HepG2 (cell line): ENCODE data around the gene STX1B. TPM values are rescaled to one million over a fixed set of nuclear protein-coding genes. Genes with fewer than 3 reads are reported as not detected.
A peak's percentile ranks its signal among the peaks of the same experiment; 100 is the strongest.

ENCODE experiments used
- ETV5 ChIP-seq: IDR thresholded peaks from 2 replicates; pipeline ENCODE4 v1.6.1; 2018; ENCODE audit warnings: missing biosample characterization, missing genetic modification reagents, inconsistent platforms, borderline replicate concordance
- HNF4A ChIP-seq: sonication (generic); formaldehyde crosslinking; IDR thresholded peaks from 2 replicates; pipeline ENCODE4 v1.4.0; 2020; ENCODE audit warnings: missing genetic modification reagents
- IKZF1 ChIP-seq: fragments of 450-650 bp; IDR thresholded peaks from 2 replicates; pipeline ENCODE4 v1.7.1; 2016
- MEIS2 ChIP-seq: sonication (generic); formaldehyde crosslinking; IDR thresholded peaks from 2 replicates; pipeline ENCODE4 v1.9.0; 2021; ENCODE audit warnings: mild to moderate bottlenecking, missing genetic modification reagents
- MTA1 ChIP-seq: sonication (generic); formaldehyde crosslinking; IDR thresholded peaks from 2 replicates; pipeline ENCODE4 v1.4.0; 2020; ENCODE audit warnings: missing genetic modification reagents, mild to moderate bottlenecking, borderline replicate concordance
- MYC ChIP-seq: sonication (generic); formaldehyde crosslinking; IDR thresholded peaks from 2 replicates; pipeline ENCODE4 v1.9.0; 2021; ENCODE audit warnings: missing genetic modification reagents, borderline replicate concordance
- RAD51 ChIP-seq: fragments of 450-650 bp; IDR thresholded peaks from 2 replicates; pipeline ENCODE4 v1.6.1; 2016; ENCODE audit warnings: borderline replicate concordance
- RFX3 ChIP-seq: IDR thresholded peaks from 2 replicates; pipeline ENCODE4 v1.6.1; 2016; ENCODE audit warnings: missing biosample characterization, missing genetic modification reagents
- SIN3A ChIP-seq: IDR thresholded peaks from 2 replicates; pipeline ENCODE4 v1.6.1; 2011; ENCODE audit warnings: low read depth, mild to moderate bottlenecking, control low read depth, low read length, borderline replicate concordance
- ZNF431 ChIP-seq: sonication (generic); formaldehyde crosslinking; IDR thresholded peaks from 2 replicates; pipeline ENCODE4 v1.9.0; 2022; ENCODE audit warnings: missing genetic modification reagents, low read depth, mild to moderate bottlenecking, borderline replicate concordance
- ZNF549 ChIP-seq: sonication (generic); formaldehyde crosslinking; IDR thresholded peaks from 2 replicates; pipeline ENCODE4 v1.5.0; 2020; ENCODE audit warnings: missing genetic modification reagents
- ZNF556 ChIP-seq: sonication (generic); formaldehyde crosslinking; IDR thresholded peaks from 2 replicates; pipeline ENCODE4 v1.4.0; 2020; ENCODE audit warnings: mild to moderate bottlenecking, missing genetic modification reagents, borderline replicate concordance
- polyA plus RNA-seq, 8 experiments: library from polyadenylated mRNA; depleted of rRNA in 3 of 8; stranded (reverse) in 7 of 8; unstranded in 1 of 8; fragments of >200 nt; fragmentation: Illumina TruSeq in 4 of 8; extraction: Trizol in 4 of 8; gene quantifications; 2 replicates each; pipeline versions ENCODE4 v1.2.1 to v1.2.3, GENCODE V29; 2011 to 2016; ENCODE audit warnings: low read depth in 4 of 8, missing spikeins in 1 of 8, mixed read lengths in 1 of 8; ENCODE audit not compliant: insufficient read depth in 1 of 8
- total RNA-seq, 5 experiments: library from RNA; depleted of rRNA; stranded (reverse); fragments of >200 nt; fragmentation: Illumina TruSeq; extraction: Trizol; gene quantifications; 2 replicates each; pipeline ENCODE4 v1.2.3, GENCODE V29; 2016; ENCODE audit warnings: low read depth in 1 of 5
- TF ChIP-seq, protein P1 (sequence below): IDR thresholded peaks from 2 replicates; pipeline ENCODE4 v1.6.1; 2012; ENCODE audit warnings: low read length, improper control_type of control experiment
- TF ChIP-seq, protein P2 (sequence below): IDR thresholded peaks from 2 replicates; pipeline ENCODE4 v1.6.1; 2016; ENCODE audit warnings: control low read depth
- TF ChIP-seq, protein P3 (sequence below): sonication (generic); formaldehyde crosslinking; IDR thresholded peaks from 2 replicates; pipeline ENCODE4 v1.4.0; 2020; ENCODE audit warnings: mild to moderate bottlenecking, missing genetic modification reagents
- TF ChIP-seq, protein P4 (sequence below): sonication (generic); formaldehyde crosslinking; IDR thresholded peaks from 2 replicates; pipeline ENCODE4 v1.5.1; 2020; ENCODE audit warnings: missing genetic modification reagents, mild to moderate bottlenecking, borderline replicate concordance
- TF ChIP-seq, protein P5 (sequence below): sonication (generic); formaldehyde crosslinking; IDR thresholded peaks from 2 replicates; pipeline ENCODE4 v1.5.0; 2020; ENCODE audit warnings: mild to moderate bottlenecking, missing genetic modification reagents, borderline replicate concordance

The STX1B gene
- total and polyA plus RNA-seq, 2 of the 13 experiments (the other 11 are each of a cell fraction or from before 2014, with no cell fraction given), result 2.1 to 3.0 TPM

DNA sequence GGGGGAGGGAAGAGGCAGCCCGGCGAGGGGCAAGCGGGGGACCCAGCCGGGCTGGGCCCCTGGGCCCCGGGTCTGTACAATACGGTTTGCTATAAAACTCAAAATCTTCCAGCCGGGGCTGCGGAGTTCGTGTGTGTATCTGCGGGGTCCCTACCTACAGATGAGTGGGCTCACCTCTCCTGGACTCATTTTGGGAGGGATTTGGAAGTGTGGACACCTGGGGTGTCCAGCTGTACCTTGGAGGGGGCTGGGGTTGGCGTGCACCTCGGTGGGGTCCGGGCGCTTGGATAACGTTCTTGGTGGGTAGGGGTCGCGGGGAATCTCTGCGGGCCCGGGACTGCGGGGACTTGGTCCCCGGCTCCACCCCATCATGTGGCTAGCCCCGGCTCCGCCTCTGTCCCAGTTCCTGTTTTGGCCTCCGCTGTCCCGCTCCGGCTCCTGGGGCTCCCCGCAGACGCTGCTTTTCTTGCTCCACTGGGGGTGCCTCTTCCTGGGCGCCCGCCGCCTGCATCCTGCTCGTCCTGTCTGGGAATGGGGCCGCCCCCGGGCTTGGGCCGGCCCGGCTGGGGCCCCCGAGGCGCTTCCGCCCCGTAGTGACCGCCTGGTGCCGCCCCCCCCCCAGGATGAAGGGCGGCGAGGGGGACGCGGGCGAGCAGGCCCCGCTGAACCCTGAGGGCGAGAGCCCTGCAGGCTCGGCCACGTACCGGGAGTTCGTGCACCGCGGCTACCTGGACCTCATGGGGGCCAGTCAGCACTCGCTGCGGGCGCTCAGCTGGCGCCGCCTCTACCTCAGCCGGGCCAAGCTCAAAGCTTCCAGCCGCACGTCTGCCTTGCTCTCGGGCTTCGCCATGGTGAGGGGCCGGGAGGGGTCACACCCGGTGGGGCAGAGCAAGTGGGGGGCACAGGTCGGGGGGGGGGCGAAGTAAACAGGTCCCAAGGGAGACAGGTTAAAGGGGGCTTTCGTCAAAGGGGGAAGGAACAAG, 61.5 kb downstream of the STX1B start, which contains the start of gene ORAI3 (continued):
- TF ChIP-seq ZNF549 (CRISPR knock-in tag) (no peak), RAD51 (no peak), IKZF1 (no peak), MTA1 (no peak), ZNF431 (no peak; the same call in 1 of the 2 replicates), HNF4A (CRISPR knock-in tag) (no peak), MYC (CRISPR knock-in tag) (peak; percentile 78; the same call in 1 of the 2 replicates), ZNF556 (CRISPR knock-in tag) (no peak), ETV5 (CRISPR knock-in tag) (peak; percentile 56; the same call in 1 of the 2 replicates), RFX3 (CRISPR knock-in tag) (no peak), MEIS2 (CRISPR knock-in tag) (no peak), SIN3A (peak; percentile 31; the same call in 1 of the 2 replicates)
- TF ChIP-seq, protein P1, sequence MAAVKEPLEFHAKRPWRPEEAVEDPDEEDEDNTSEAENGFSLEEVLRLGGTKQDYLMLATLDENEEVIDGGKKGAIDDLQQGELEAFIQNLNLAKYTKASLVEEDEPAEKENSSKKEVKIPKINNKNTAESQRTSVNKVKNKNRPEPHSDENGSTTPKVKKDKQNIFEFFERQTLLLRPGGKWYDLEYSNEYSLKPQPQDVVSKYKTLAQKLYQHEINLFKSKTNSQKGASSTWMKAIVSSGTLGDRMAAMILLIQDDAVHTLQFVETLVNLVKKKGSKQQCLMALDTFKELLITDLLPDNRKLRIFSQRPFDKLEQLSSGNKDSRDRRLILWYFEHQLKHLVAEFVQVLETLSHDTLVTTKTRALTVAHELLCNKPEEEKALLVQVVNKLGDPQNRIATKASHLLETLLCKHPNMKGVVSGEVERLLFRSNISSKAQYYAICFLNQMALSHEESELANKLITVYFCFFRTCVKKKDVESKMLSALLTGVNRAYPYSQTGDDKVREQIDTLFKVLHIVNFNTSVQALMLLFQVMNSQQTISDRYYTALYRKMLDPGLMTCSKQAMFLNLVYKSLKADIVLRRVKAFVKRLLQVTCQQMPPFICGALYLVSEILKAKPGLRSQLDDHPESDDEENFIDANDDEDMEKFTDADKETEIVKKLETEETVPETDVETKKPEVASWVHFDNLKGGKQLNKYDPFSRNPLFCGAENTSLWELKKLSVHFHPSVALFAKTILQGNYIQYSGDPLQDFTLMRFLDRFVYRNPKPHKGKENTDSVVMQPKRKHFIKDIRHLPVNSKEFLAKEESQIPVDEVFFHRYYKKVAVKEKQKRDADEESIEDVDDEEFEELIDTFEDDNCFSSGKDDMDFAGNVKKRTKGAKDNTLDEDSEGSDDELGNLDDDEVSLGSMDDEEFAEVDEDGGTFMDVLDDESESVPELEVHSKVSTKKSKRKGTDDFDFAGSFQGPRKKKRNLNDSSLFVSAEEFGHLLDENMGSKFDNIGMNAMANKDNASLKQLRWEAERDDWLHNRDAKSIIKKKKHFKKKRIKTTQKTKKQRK, result no peak
- TF ChIP-seq, protein P2, sequence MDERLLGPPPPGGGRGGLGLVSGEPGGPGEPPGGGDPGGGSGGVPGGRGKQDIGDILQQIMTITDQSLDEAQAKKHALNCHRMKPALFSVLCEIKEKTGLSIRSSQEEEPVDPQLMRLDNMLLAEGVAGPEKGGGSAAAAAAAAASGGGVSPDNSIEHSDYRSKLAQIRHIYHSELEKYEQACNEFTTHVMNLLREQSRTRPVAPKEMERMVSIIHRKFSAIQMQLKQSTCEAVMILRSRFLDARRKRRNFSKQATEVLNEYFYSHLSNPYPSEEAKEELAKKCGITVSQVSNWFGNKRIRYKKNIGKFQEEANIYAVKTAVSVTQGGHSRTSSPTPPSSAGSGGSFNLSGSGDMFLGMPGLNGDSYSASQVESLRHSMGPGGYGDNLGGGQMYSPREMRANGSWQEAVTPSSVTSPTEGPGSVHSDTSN (CRISPR knock-in tag), result no peak
- TF ChIP-seq, protein P3, sequence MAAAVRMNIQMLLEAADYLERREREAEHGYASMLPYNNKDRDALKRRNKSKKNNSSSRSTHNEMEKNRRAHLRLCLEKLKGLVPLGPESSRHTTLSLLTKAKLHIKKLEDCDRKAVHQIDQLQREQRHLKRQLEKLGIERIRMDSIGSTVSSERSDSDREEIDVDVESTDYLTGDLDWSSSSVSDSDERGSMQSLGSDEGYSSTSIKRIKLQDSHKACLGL (CRISPR knock-in tag), result no peak
- TF ChIP-seq, protein P4, sequence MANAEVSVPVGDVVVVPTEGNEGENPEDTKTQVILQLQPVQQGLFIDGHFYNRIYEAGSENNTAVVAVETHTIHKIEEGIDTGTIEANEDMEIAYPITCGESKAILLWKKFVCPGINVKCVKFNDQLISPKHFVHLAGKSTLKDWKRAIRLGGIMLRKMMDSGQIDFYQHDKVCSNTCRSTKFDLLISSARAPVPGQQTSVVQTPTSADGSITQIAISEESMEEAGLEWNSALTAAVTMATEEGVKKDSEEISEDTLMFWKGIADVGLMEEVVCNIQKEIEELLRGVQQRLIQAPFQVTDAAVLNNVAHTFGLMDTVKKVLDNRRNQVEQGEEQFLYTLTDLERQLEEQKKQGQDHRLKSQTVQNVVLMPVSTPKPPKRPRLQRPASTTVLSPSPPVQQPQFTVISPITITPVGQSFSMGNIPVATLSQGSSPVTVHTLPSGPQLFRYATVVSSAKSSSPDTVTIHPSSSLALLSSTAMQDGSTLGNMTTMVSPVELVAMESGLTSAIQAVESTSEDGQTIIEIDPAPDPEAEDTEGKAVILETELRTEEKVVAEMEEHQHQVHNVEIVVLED, result no peak
- TF ChIP-seq, protein P5, sequence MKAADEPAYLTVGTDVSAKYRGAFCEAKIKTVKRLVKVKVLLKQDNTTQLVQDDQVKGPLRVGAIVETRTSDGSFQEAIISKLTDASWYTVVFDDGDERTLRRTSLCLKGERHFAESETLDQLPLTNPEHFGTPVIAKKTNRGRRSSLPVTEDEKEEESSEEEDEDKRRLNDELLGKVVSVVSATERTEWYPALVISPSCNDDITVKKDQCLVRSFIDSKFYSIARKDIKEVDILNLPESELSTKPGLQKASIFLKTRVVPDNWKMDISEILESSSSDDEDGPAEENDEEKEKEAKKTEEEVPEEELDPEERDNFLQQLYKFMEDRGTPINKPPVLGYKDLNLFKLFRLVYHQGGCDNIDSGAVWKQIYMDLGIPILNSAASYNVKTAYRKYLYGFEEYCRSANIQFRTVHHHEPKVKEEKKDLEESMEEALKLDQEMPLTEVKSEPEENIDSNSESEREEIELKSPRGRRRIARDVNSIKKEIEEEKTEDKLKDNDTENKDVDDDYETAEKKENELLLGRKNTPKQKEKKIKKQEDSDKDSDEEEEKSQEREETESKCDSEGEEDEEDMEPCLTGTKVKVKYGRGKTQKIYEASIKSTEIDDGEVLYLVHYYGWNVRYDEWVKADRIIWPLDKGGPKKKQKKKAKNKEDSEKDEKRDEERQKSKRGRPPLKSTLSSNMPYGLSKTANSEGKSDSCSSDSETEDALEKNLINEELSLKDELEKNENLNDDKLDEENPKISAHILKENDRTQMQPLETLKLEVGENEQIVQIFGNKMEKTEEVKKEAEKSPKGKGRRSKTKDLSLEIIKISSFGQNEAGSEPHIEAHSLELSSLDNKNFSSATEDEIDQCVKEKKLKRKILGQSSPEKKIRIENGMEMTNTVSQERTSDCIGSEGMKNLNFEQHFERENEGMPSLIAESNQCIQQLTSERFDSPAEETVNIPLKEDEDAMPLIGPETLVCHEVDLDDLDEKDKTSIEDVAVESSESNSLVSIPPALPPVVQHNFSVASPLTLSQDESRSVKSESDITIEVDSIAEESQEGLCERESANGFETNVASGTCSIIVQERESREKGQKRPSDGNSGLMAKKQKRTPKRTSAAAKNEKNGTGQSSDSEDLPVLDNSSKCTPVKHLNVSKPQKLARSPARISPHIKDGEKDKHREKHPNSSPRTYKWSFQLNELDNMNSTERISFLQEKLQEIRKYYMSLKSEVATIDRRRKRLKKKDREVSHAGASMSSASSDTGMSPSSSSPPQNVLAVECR (CRISPR knock-in tag), result peak; percentile 45; the same call in 1 of the 2 replicates
